NCI-H446 (cell line): ENCODE data around the gene WASL.
A peak's percentile ranks its signal among the peaks of the same experiment; 100 is the strongest.
"Not testable (repeated sequence)": the region's sequence is repeated elsewhere in the genome, so short reads cannot be mapped to it uniquely, and the experiment has no call there.

Experiments used
- DNase-seq, 2 experiments: peaks; one replicate each; lab custom pipeline; 2025; lab: John Stamatoyannopoulos, UW

WASL gene

DNA sequence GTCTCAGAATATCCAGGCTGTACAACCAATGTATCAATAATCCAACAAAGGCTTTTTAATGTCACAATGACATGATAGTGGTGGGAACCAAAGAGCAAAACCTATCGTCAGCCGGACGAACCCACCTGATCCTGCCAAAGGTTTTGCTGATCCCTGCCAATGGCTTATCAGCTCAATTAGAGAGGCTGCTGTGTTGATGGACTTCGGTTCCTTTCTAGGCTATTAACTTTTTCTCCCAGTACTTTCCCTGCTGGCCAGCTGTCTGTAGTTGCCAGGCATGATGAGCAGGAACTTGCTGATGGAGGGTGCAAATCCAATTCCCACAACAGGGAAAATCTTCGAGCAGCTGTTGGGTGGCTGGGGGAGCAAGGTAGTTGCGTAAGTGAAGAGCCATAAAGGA lies 90.8 kb downstream of the WASL start:
- DNase-seq = no peak

DNA sequence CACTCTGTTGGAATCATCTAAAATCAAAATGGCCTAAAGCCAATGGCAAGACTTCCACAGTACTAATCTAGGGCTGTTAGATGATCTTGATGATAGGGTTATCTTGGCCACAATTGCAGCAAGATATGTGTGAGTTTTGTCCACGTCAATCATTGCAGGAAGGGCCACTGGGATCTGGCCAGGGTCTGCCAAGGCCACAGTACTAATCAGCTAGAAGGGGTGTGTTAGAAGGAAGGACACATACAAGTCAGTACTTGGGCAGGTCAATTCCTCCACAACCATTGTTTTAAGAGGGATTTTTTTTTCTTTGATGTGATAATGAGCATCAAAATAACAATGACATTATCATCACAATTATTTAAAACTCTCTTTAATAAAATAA lies 91.5 kb downstream of the WASL start:
- no peak for DNase-seq

DNA sequence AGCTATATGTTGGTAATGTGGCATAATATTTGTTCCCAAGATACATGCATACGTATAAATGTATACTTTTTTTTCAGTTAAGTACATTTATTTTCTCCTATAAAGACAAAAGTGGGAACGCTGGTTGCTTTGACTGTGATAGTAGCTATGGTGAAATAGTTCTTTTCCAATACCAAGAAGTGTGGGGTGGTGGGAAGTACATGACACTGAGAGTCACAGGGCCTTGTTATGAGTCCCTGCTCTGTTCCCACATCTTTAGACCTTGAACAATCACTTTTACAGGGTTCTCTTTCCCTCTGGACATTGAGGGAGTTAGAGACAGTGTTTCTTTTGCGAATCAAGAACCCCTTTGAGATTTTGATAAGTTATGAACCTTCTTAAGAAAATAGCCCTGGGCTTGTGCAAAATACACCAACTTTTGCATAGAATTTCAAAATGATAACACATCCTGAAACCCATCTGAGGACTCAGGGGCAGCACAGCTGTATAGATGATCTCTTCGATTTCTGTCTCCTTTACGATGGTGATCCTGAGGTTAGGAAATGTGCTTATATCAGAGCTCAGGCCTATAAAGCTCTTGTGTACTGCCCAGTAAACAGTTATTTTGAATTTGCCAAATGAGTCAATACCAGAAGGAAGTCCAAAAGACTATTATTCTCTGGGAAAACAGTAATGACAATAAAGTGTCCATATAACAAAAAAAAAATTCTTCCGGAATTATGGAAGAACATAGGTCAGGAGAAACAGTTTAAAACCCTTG lies 92.1 kb downstream of the WASL start:
- DNase-seq = no peak

DNA sequence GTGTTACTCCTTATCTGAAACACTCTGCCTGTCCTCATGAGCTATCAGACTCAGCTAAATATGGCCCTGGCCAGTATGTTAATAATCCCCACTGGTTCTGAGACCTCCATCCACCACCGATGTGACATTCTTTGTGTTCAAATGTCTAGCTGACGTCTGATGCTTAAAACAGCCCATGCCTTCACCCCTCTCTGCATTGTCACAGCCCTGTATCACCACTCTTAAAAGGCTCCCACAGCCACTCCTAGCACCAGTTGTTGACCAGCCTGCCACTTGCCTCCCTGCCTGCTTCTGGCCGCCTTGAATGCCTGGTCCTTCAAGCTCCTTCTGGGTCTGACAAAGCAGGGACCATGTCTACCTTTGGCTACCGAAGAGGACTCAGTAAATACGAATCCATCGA lies 93.2 kb downstream of the WASL start, which contains the start of gene LMOD2:
Gene LMOD2 (plus strand): TSS at position 253 of the 400 bp plus-strand sequence. CDS start 98 bp downstream, at position 351.
- DNase-seq = no peak

DNA sequence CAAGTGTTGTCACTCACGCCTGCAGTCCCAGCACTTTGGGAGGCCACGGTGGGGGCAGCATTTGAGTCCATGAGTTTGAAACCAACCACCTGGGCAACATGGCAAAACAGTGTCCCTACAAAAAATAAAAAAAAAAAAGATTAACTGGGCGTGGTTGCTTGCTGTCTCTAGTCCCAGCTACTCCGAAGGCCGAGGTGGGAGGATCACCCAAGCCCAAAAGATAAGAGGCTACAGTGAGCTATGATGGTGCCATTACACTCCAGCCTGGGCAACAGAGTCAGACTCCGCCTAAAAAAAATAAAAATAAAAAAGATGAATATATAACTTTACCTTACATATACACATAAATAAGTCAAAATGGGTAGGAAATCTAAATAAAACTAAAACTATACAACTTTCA lies 95.6 kb downstream of the WASL start:
- DNase-seq = no peak

DNA sequence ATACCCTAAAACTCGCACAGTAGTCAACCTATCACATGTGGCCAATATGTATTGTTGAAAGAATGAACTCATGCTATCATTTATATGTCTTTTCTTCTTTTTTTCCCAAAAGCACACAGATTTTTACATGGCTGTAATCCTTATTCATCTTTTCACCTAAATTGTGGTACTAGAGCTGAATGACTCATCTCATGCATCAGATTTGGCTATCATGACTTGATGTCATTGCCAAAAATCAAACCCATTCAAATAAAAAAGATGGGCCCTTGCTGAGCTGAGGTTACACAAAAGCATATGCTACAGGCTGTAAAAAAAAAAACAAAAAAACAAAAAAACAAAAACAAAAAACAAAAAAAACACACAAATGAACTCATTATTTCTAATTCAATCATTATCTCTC lies 96.4 kb downstream of the WASL start:
- peak in 1 of 2 experiments; percentile 32 for DNase-seq

DNA sequence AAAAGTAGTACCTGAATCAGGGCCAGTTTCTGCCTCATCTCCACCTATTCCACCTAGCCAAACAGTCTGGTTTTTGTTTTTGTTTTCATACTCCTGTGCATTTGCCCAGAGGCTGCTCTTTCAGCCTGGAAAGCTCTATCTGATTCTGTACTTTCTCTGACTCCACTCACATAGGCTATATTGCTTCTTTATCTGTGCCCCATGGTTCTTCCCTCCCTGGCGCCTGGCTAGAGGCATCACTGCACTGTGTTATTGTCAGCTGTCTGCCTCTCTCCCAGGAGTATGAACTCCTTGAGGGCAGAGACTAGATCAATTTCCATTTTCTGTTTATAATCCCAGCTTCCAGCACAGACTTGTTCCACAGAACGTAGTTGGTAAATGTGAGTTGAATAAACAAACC lies 98.2 kb downstream of the WASL start:
- DNase-seq = no peak

DNA sequence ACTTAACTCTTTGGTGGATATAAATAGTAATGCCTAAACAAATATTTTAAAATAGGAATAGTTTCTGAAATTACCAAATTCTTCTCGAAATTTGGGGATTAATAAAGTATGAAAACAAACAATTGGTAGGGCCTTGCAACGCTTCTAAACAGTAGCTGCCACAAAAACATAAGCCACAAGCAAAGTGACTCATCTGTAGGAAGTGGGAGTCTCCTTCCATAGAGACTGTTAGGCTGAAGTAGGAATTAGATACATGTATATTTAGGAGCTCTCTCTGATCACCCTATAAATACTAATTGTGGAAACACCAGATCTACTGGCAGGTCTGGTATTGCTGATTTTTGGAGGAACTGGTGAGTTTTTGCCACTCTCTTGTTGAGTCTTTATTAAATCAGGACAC lies 98.8 kb downstream of the WASL start:
- DNase-seq = no peak

DNA sequence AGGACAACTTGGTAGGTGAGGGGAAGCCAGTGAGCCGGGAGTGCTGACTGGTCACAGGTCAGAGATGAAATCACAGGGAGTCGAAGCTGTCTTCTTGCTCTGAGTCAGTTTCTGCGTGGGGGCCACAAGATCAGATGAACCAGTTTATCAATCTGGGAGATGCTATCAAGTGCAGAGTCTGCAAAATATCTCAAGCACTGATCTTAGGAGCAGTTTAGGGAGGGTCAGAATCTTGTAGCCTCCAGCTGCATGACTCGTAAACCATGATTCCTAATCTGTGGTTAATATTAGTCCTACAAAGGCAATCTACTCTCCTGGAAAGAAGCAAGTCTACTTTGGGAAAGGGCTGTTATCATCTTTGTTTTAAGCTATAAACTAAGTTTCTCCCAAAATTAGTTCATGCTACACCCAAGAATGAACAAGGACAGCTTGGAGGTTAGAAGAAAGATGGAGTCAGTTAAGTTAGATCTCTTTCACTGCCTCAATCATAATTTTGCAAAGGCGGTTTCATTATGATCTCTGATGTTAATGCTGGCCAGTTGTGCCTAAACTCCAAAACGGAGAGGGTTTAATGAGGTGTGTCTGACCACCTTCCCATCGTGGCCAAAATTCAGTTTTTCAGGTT lies 101.6 kb downstream of the WASL start:
- no peak for DNase-seq

DNA sequence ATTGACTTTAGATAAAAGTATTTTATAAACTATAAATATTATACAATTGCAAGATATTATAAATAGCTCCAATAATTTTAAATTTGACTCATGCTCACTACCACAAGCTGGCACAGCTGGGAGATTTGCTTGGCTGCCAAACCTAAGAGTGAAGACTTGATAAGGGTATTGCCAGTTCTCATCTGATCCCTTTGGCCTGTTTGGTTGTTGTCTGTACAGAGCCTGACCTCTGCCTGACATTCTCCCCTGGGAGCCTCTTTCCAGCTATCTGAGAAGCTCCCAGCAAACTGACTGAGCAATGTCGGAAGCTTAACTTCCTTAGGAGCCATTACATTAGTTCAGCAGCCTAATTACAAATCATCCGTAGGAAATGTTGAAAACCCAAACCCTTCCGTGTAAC lies 103.3 kb downstream of the WASL start:
- no peak for DNase-seq

DNA sequence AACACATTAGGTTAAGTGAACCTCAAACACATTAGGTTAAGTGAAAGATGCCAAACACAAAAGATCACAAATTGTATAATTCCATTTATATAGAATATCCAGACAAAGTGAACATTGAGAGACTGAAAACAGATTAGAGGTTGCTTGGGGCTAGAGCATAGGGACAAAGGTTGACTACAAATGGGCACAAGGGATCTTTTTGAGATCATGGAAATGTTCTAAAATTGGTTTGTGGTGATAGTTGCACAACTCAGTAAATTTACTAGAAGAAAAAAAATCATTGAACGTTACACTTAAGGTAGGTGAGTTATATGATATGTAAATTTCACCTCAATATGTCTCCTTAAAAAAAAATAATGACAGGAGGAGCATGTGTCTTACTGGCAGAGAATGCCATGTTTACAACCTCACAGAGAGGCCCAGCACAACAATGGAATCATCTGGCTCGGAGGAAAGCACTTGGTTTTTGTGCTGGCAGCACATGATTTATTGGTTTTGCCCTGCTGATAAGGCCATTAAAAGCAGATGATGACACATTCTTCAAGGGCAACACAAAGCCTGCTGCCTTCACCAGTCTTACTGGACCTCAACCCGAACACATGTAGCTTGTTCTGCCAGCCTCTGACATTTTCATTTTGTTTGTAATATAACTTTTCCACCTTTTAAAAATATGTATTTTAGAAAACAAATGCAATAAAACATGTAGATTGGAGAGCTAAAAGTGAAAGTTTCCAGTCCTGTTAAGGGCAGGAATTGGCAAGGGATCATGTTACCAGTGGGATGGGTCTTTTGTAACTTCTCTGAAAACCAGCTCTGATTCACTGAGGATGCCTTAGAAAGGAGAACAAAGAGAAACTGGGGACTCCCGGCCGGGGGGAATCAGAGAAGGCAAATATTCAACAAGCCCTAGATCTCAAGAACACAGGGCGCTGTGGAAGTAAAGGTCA lies 105.0 kb downstream of the WASL start:
- peak in 1 of 2 experiments; percentile 19 for DNase-seq

DNA sequence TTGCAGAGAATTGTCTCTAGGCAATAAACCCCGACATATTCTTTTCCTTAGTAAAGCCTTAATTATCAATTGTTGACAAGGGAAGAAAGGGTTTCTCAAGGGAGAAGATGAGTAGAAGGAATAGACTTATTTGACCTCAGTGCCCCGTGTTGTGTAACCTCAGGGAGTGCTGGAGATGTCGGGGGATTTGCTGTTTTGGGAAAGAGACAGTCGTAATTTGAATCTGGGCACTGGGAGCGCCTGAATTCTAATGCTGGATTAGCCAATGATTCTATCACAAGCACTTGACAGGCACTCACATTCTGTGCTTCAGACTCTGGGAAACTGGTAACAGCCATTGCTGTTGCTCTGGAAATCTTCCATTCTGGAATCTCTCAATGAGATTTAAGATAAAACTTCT lies 106.9 kb downstream of the WASL start:
- no peak for DNase-seq

DNA sequence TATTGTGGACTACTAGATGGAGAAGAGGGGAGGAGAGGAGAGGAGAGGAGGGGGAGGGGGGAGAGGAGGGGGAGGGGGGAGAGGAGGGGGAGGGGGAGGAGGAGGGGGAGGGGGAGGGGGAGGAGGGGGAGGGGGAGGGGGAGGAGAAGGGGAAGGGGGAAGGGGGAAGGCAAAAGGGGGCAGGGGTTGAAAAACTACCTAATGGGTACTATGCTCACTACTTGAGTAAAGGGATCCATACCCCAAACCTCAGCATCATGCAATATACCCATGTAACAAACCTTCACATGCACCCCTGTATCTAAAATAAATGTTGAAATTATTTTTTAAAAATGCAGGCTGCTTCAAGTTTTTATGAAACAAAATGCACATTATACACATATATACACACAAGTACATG lies 108.2 kb downstream of the WASL start:
- no peak for DNase-seq

DNA sequence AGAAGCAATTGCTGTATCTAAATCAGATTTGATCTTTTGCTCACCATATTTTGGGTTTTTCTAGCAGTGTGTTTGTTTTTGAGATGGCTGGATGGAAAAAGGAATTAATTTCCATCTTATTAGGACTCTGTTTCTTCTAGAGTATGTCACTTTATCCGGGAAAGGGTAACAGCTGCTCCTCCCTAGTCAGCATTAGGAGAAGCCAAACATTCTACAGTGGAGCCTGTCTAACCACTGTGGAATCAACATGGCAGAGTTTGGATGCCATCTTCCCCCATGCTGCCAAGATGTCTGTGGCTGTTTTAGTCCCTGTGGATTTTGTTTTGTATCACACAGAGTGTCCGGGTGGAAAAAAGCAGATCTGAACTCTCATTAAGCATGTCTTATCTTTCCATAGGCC lies 109.2 kb downstream of the WASL start:
- DNase-seq = peak in 1 of 2 experiments; percentile 3

DNA sequence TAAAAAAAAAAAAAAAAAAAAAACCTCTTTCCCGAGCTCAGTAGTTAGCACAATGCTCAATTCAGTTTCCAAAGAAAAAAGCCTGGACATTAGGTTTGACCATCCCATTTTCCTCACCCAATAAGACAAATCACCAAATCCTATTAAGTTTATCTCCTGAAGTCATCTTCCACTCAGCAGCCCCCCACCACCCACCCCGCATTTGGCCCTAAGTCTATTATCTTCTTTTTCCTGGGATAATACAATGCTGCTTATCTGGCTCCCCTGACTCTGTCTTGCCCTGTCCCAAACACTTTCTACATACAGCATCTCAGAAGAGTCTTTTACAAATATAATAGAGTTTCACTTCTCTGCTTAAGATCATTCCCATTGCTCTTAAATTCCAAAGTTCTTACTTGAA lies 110.9 kb downstream of the WASL start:
- no peak for DNase-seq

DNA sequence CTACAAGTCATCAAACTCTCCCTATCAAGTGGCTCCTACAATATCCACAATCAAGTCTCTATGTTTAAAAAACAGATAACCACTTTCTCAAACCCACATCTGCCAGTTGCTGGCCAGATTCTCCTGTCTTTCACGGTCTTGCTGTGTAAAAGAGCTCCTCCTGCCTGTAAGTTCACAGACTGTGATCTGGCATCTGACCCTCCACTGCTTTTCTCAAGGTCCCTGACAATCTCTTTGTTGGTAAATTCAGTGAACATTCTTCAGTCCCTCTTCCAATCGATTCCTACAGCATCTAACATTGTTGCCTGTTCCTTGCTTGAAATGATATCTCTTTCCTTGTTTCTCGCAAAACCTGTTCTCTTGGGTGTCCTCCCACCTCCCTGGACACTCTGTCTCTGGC lies 111.6 kb downstream of the WASL start:
- no peak for DNase-seq

DNA sequence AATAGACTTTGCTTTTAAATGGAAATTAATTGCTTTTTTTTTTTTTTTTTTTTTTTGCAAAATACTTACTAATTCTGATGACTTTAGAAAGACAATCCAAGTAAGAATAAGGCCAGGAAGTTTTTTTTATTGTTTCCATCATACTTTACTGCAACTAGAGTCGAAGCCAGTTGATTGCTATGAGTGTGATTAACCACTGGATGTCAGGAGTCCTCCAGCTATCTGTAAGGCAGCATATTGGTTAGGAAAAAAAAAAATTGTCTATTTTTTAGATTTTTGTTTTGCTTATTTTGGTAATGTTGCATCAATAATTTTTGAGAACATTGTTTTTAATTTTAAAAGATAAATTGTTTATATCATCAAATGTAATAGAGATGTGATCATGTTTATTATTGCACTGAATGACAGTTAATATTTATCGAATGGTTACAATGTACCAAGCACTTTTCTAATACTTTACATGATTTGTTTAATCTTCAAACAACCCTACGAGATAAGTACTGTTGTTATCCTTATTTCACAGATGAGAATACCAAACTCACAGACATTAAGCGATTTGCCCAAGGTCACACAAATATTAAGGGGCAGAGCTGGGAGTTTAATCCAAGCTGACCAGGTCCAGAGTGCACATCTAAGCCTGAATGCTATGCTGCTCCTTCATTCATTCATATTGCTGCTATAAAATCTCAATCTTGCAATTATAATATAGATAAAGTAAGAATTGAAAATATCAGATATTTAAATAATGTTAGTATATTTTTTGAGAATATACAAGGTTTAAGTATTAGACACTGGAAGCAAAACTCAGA lies 113.0 kb downstream of the WASL start:
- DNase-seq = peak in 1 of 2 experiments; percentile 8

DNA sequence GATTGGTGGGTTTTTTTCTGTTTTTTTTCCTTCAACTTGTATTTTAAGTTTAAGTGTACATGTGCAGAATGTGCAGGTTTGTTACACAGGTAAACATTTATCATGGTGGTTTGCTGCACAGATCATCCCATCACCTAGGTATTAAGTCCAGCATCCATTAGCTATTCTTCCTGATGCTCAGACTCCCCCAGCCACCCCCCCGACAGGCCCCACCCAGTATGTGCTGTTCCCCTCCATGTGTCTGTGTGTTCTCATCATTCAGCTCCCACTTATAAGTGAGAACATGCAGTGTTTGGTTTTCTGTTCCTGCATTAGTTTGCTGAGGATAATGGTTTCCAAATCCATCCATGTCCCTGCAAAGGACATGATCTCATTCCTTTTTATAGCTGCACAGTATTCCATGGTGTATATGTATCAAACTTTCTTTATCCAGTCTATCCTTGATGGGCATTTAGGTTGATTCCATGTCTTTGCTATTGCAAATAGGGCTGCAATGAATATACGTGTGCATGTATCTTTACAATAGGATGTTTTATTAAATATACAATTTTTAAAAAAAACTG lies 114.7 kb downstream of the WASL start:
- DNase-seq = not testable (repeated sequence)

DNA sequence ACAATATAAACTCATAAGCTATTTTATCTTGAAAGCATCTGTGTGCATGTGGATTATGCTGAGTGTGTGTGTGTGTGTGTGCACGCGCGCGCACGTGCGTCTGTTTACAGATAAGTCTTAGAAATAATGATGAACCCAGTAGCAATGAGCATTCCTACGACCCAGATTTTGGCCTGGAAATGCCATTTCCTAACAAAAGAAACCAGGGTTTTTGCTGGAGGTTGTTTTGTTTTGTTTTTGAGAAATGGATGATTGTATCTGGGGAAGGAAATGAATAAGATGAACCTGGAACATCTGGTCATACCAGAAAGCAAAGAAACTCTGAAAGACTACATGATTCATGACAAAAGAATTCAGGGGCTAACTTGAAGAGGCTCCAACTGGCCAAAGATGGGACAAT lies 115.2 kb downstream of the WASL start:
- DNase-seq = no peak

DNA sequence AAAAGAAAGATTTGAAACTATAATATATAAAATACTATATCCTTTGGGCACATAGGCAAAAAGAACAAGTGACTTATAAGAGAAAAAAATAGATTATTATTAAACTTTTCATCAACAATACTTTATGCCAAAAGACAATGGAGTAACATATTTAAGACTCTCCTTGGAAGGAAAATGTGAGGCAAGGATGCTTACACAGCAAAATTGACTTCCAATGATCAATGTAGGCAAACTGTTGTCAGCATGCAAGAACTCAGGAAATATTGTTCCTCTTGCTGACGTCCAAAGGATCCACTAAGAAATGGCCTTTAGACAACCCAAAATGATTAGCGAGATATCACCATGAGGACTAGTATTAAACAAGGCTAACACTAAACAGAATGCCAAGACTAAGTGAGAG lies 116.0 kb downstream of the WASL start:
- DNase-seq = no peak
